KMS-11 (cell line): ENCODE measurements around the gene CPED1.
"Not testable (repeated sequence)": the region's sequence is repeated elsewhere in the genome, so short reads cannot be mapped to it uniquely, and the experiment has no call there.

Source experiments
- H2AFZ ChIP-seq: fragments of 200-600 bp; sonication (generic); 2 replicates; pipeline ENCODE4 v1.6.1; 2016; ENCODE audit warnings: antibody characterized with exemption, mixed run types, low read depth
- H3K27ac ChIP-seq: fragments of 200-600 bp; sonication (generic); 2 replicates; pipeline ENCODE4 v1.6.1; 2016; ENCODE audit warnings: mild to moderate bottlenecking, mixed run types
- H3K27me3 ChIP-seq: fragments of 200-600 bp; sonication (generic); 2 replicates; pipeline ENCODE4 v1.6.1; 2017; ENCODE audit warnings: mild to moderate bottlenecking, low read depth, mixed run types, moderate library complexity; ENCODE audit not compliant: insufficient read depth
- H3K36me3 ChIP-seq: fragments of 200-600 bp; sonication (generic); 2 replicates; pipeline ENCODE4 v1.6.1; 2017; ENCODE audit warnings: mild to moderate bottlenecking, mixed run types; ENCODE audit not compliant: insufficient read depth
- H3K4me1 ChIP-seq: fragments of 200-600 bp; sonication (generic); 2 replicates; pipeline ENCODE4 v1.6.1; 2016; ENCODE audit warnings: mild to moderate bottlenecking, low read depth, mixed run types; ENCODE audit not compliant: poor library complexity, severe bottlenecking
- H3K4me2 ChIP-seq: fragments of 200-600 bp; sonication (generic); 2 replicates; pipeline ENCODE4 v1.7.0; 2016; ENCODE audit warnings: mild to moderate bottlenecking, mixed run types
- H3K4me3 ChIP-seq: fragments of 200-600 bp; sonication (generic); IDR thresholded peaks from 2 replicates; pipeline ENCODE4 v1.6.1; 2017; ENCODE audit warnings: low read depth, low read length, mixed read lengths; ENCODE audit not compliant: insufficient read depth
- H3K79me2 ChIP-seq: fragments of 200-600 bp; sonication (generic); 2 replicates; pipeline ENCODE4 v1.6.1; 2016; ENCODE audit warnings: low read depth, mixed run types; ENCODE audit not compliant: insufficient read depth
- H3K9ac ChIP-seq: fragments of 200-600 bp; sonication (generic); 2 replicates; pipeline ENCODE4 v1.6.1; 2016; ENCODE audit warnings: mild to moderate bottlenecking, mixed run types
- H4K20me1 ChIP-seq: fragments of 200-600 bp; sonication (generic); 2 replicates; pipeline ENCODE4 v1.6.1; 2016; ENCODE audit warnings: mild to moderate bottlenecking, mixed run types; ENCODE audit not compliant: insufficient read depth
- CTCF ChIP-seq: fragments of 200-600 bp; sonication (generic); conservative IDR thresholded peaks from 2 replicates; pipeline ENCODE4 v1.6.1; 2017; ENCODE audit warnings: low read depth, mild to moderate bottlenecking, antibody characterized with exemption, low read length, moderate library complexity, mixed read lengths

CPED1 gene

GRCh38 chr7:121286742-121287734 lies 298.5 kb downstream of the CPED1 start:
- no peak overlapping the region for H3K4me3 ChIP-seq

GRCh38 chr7:121288894-121289293 lies 300.4 kb downstream of the CPED1 start:
- TF ChIP-seq CTCF = no peak
- no peaks in the 10 kb centered on the region for H3K79me2 ChIP-seq
- H3K4me3 ChIP-seq = no peak overlapping the region
- H3K36me3 ChIP-seq = no peaks in the 10 kb centered on the region
- peaks cover 23% of the 10 kb centered on the region for H3K4me1 ChIP-seq
- no peak overlapping the region for H3K27ac ChIP-seq
- peak overlapping the region; percentile 21 for H3K4me2 ChIP-seq
- no peak overlapping the region for H3K9ac ChIP-seq
- H3K27me3 ChIP-seq = no peaks in the 10 kb centered on the region
- H2AFZ ChIP-seq = no peak overlapping the region
- no peaks in the 10 kb centered on the region for H4K20me1 ChIP-seq

More at GRCh38 chr7:121286742-121287734, 298.5 kb downstream of the CPED1 start:
- H3K9ac ChIP-seq = no peak overlapping the region
- no peaks in the 10 kb centered on the region for H3K36me3 ChIP-seq
- H3K27ac ChIP-seq = no peak overlapping the region
- TF ChIP-seq CTCF = no peak
- no peaks in the 10 kb centered on the region for H3K79me2 ChIP-seq
- H3K4me2 ChIP-seq = no peak overlapping the region
- H4K20me1 ChIP-seq = no peaks in the 10 kb centered on the region
- H3K27me3 ChIP-seq = no peaks in the 10 kb centered on the region
- H2AFZ ChIP-seq = no peak overlapping the region
- H3K4me1 ChIP-seq = peaks cover 23% of the 10 kb centered on the region

- H4K20me1 ChIP-seq, H3K4me2 ChIP-seq, H3K36me3 ChIP-seq, H3K27me3 ChIP-seq, H3K79me2 ChIP-seq, H3K4me3 ChIP-seq, H3K27ac ChIP-seq, H3K9ac ChIP-seq, H2AFZ ChIP-seq: not testable (repeated sequence)
- H3K4me1 ChIP-seq = peaks cover 23% of the 10 kb centered on the region
Measured at GRCh38 chr7:121289930-121290329, 301.4 kb downstream of the CPED1 start.

GRCh38 chr7:121294448-121294992 lies 306.0 kb downstream of the CPED1 start:
- no peaks in the 10 kb centered on the region for H4K20me1 ChIP-seq
- H3K4me1 ChIP-seq = no peaks in the 10 kb centered on the region
- H3K36me3 ChIP-seq = no peaks in the 10 kb centered on the region
- no peak for TF ChIP-seq CTCF
- H3K4me2 ChIP-seq = no peak overlapping the region
- H3K27me3 ChIP-seq = no peaks in the 10 kb centered on the region
- H3K27ac ChIP-seq = no peak overlapping the region
- no peaks in the 10 kb centered on the region for H3K79me2 ChIP-seq
- no peak overlapping the region for H3K9ac ChIP-seq
- no peak overlapping the region for H3K4me3 ChIP-seq
- H2AFZ ChIP-seq = no peak overlapping the region

- H3K4me1 ChIP-seq = no peaks in the 10 kb centered on the region
- H3K36me3 ChIP-seq = no peaks in the 10 kb centered on the region
- no peak for TF ChIP-seq CTCF
- H3K4me3 ChIP-seq = no peak overlapping the region
- H4K20me1 ChIP-seq = no peaks in the 10 kb centered on the region
- no peak overlapping the region for H3K4me2 ChIP-seq
- no peaks in the 10 kb centered on the region for H3K27me3 ChIP-seq
- no peak overlapping the region for H2AFZ ChIP-seq
- no peak overlapping the region for H3K27ac ChIP-seq
- H3K9ac ChIP-seq = no peak overlapping the region
- no peaks in the 10 kb centered on the region for H3K79me2 ChIP-seq
Measured at GRCh38 chr7:121297843-121298242, 309.3 kb downstream of the CPED1 start.
